Epithelial cell of proximal tubule (primary cell): Measurements from ENCODE around the gene LMBR1. TPM values are rescaled to one million over a fixed set of nuclear protein-coding genes. Genes with fewer than 3 reads are reported as not detected.

Experiments
- DNase-seq: peaks from one replicate; pipeline ENCODE4 v3.0.0-alpha.2; 2011; ENCODE audit warnings: low read depth
- H3K4me3 ChIP-seq: 2 replicates; pipeline ENCODE4 v1.5.1; 2011; ENCODE audit warnings: low read depth, mild to moderate bottlenecking, low read length
- CTCF ChIP-seq: conservative IDR thresholded peaks from 2 replicates; pipeline ENCODE4 v1.5.1; 2012; ENCODE audit warnings: low read depth, mild to moderate bottlenecking, low read length
- total RNA-seq: library from RNA; depleted of rRNA; stranded (reverse); fragments of >200 nt; gene quantifications from 2 replicates; pipeline ENCODE4 v1.2.3, GENCODE V29; 2015

Gene LMBR1
- total RNA-seq, 1 donor from 2014 or later: 34.6 TPM

GRCh38 chr7:156791241-156791640 is 101.7 kb downstream of the LMBR1 start:
- no peak overlapping the region for H3K4me3 ChIP-seq
- no peak for DNase-seq
- TF ChIP-seq CTCF: no peak

GRCh38 chr7:156790264-156790663 is 102.7 kb downstream of the LMBR1 start:
- DNase-seq: no peak
- TF ChIP-seq CTCF: no peak
- H3K4me3 ChIP-seq: no peak overlapping the region

- no peak for TF ChIP-seq CTCF
- no peak overlapping the region for H3K4me3 ChIP-seq
- no peak for DNase-seq
These were observed 106.9 kb downstream of the LMBR1 start for GRCh38 chr7:156785998-156786543.

- H3K4me3 ChIP-seq: no peak overlapping the region
- no peak for DNase-seq
- TF ChIP-seq CTCF: no peak
These were observed 109.1 kb downstream of the LMBR1 start for GRCh38 chr7:156783864-156784263.

GRCh38 chr7:156781972-156782371 is 111.0 kb downstream of the LMBR1 start:
- no peak overlapping the region for H3K4me3 ChIP-seq
- TF ChIP-seq CTCF: no peak
- DNase-seq: no peak

- H3K4me3 ChIP-seq: no peak overlapping the region
- DNase-seq: no peak
- TF ChIP-seq CTCF: no peak
These were observed 112.1 kb downstream of the LMBR1 start for GRCh38 chr7:156780724-156781455.

- DNase-seq: no peak
- no peak overlapping the region for H3K4me3 ChIP-seq
- TF ChIP-seq CTCF: no peak
These were observed 114.3 kb downstream of the LMBR1 start for GRCh38 chr7:156778668-156779067.
